ENCODE results near the gene SLC25A20.

Gene SLC25A20

DNA sequence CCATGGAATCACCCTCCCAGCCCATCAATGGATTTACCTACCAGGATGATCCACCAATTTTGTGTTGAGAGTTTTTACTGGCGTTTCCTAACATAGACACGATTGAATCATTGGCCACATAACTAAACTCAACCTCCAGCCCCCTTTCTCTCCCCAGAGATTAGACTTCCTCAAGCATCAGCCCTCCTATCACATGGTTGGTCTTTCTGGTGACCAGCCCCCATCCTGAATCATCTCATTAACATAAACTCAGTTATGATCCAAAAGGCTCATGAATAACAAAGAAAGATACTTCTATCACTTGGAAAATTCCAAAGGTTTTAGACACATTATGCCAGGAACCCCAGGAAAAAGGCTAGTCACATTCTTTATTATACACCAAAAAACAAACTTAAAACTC, 72.2 kb downstream of the SLC25A20 start:
- Histone ChIP-seq H4K20me1 (peaks cover 0 to 31% (median 0%) of the 10 kb centered on the region in 11 experiments; a peak in 7 of 22 replicates), H3K4me1 (peaks cover 11 to 14% (median 12%) of the 10 kb centered on the region in 10 experiments), H3K9ac (no peak overlapping the region), H3K4me2 (peak overlapping the region; percentile 34 to 59 (median 49); a peak in 21 of 22 replicates), H3K36me3 (peaks cover 0 to 8% (median 0%) of the 10 kb centered on the region in 11 experiments; a peak in 4 of 22 replicates), H3K4me3 (no peak overlapping the region), H3K9me3 (replicated peaks in 1 of 11) (0 out of 22 replicates have a peak, but pooled peaks cover 0 to 3% (median 0%) of the 10 kb centered on the region in 11 experiments), H3K27me3 (no peaks in the 10 kb centered on the region), H3K27ac (peak overlapping the region in 3 of 11 experiments; percentile 1 to 33 (median 33); a peak in 4 of 22 replicates)
- no peak for TF ChIP-seq Cebpa-rat (IDR thresholded peaks at IDR 0.05)

DNA sequence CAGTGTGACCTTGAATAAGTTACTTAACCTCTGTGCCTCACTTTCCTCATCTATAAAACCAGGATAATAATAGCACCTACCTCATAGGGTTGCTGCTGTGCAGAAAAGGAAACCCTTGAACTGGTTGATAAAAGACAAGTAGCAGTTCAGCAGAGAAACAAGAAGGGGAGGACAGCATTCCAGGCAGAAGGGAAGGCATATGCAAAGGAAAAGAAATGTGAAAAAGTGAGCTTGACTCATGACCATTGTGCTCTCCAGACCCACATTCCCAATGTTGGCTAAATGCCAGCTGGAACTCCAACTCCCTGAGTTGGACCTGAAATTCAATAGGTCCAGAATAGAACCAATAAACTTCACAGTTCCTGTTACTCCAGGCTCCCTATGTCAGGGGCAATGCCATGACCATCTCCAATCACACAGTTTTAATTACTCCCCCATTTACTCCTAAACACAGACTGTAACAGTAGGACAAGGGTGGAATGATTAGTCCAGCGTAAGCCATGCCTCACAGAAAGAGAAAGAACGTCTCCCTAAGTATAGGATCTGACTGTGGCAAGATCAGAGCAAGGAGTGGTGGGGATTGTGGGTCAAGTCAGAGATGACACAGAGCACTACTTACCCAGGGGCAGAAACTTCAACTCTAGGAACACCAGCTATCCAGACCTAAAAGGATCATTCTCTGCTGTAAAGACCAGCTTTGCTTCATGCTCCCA, 77.9 kb downstream of the SLC25A20 start:
- 0 out of 22 replicates have a peak, but pooled peaks cover 0 to under 1% (median 0%) of the 10 kb centered on the region in 11 experiments for H3K9me3 ChIP-seq (replicated peaks in 1 of 11)
- TF ChIP-seq Cebpa-rat (IDR thresholded peaks at IDR 0.05) = no peak
- peaks cover 0 to 46% (median 4%) of the 10 kb centered on the region in 11 experiments; a peak in 8 of 22 replicates for H4K20me1 ChIP-seq
- H3K4me2 ChIP-seq = no peak overlapping the region
- H3K9ac ChIP-seq = no peak overlapping the region
- no peaks in the 10 kb centered on the region for H3K27me3 ChIP-seq
- H3K4me1 ChIP-seq = peaks cover 0 to 7% (median under 1%) of the 10 kb centered on the region in 10 experiments; a peak in 9 of 20 replicates
- H3K36me3 ChIP-seq = peaks cover 0 to 8% (median 0%) of the 10 kb centered on the region in 11 experiments; a peak in 3 of 22 replicates
- H3K27ac ChIP-seq = no peak overlapping the region
- no peak overlapping the region for H3K4me3 ChIP-seq

DNA sequence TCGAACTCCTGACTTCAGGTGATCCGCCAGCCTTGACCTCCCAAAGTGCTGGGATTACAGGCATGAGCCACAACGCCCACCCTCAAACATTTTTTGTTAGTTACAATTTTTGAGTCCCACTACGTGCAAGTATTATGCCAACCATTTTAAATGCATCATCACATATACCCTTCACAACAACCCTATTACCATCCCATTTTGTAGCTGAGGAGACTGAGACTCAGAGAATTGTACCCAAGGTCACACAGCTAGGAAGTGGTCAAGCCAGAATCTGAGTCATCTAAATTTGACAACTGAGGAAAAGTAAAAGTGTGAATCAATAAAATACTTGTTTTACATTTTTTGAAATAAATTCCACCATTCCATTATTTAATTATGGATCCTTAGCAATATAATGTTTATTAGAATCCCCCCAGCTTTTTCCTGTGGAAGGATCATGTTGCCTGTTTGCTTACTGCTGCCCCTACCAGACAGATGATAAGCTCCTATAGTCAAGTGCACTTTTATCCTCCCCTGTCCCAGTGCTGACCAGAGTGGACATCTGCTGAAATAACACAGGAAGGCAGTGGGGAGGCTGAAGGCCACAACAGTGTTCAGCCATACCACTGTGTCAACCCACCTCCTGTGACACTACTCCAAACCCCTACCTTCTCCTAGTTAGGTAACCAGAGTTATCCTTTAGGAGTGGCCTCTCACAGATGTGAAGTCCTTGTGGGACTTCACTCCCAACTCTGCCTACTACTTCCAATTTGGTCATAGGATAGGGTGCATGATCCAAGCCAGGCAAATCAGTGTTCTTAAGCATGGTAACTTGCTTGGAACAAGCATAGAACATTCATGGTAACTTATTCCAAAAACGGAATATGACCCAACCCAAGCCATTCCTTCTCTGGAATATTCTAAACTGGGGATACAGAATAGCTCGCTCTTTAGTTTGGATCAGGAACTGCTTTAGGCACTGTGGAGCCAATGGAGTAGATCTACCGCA, 79.2 kb downstream of the SLC25A20 start:
- Histone ChIP-seq H3K9me3 (replicated peaks in 1 of 11) (no peaks in the 10 kb centered on the region), H4K20me1 (peaks cover 0 to 41% (median 4%) of the 10 kb centered on the region in 11 experiments; a peak in 7 of 22 replicates), H3K27me3 (no peaks in the 10 kb centered on the region), H3K9ac (no peak overlapping the region), H3K4me1 (peaks cover 0 to 7% (median 0%) of the 10 kb centered on the region in 10 experiments; a peak in 3 of 20 replicates), H3K36me3 (peaks cover 0 to 8% (median 0%) of the 10 kb centered on the region in 11 experiments; a peak in 3 of 22 replicates), H3K27ac (no peak overlapping the region), H3K4me2 (0 out of 22 replicates have a peak overlapping the region, but pooled peaks of 1 of the 11 experiments have one; percentile 7), H3K4me3 (no peak overlapping the region)
- TF ChIP-seq Cebpa-rat (IDR thresholded peaks at IDR 0.05) = no peak

DNA sequence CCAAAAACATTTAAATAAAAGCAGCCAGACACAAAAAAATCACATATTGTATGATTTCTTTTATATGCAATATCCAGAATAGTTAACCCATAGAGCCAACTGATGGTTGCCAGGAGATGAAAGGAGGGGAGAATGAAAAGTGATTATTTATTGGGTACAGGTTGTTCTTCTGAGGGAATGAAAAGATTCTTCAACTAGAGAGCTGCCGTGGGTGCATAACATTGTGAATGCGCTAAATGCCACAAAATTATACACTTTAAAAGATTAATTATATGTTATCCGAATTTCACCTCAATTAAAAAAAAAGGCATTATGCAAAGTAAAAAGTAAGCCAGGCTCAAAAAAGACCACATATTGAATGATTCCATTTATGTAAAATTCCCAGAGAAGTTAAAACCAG, 87.2 kb downstream of the SLC25A20 start:
- no peak overlapping the region for H3K4me3 ChIP-seq
- no peaks in the 10 kb centered on the region for H3K36me3 ChIP-seq
- H3K9ac ChIP-seq = no peak overlapping the region
- peak overlapping the region in 7 of 11 experiments; percentile 47 to 71 (median 61); a peak in 12 of 22 replicates for H3K27ac ChIP-seq
- H3K27me3 ChIP-seq = no peaks in the 10 kb centered on the region
- peaks cover 8 to 39% (median 20%) of the 10 kb centered on the region in 10 experiments; a peak in 18 of 20 replicates for H3K4me1 ChIP-seq
- peak overlapping the region in 8 of 11 experiments; percentile 37 to 67 (median 50); a peak in 10 of 22 replicates for H3K4me2 ChIP-seq
- no peak for TF ChIP-seq Cebpa-rat (IDR thresholded peaks at IDR 0.05)
- H3K9me3 ChIP-seq (replicated peaks in 1 of 11) = no peaks in the 10 kb centered on the region; a peak in 1 of 22 replicates
- H4K20me1 ChIP-seq = peaks cover 0 to 14% (median 0%) of the 10 kb centered on the region in 11 experiments; a peak in 4 of 22 replicates

All from BLaER1 treated with 17β-estradiol and CSF1 and Interleukin-3, amounts not matched to agents 10 nM and 100 nM (cell line).